ENCODE data around the gene SRC.

SRC gene

GRCh38 chr20:37453288-37453687, 107.3 kb downstream of the SRC start:
- TF ChIP-seq, protein P1, sequence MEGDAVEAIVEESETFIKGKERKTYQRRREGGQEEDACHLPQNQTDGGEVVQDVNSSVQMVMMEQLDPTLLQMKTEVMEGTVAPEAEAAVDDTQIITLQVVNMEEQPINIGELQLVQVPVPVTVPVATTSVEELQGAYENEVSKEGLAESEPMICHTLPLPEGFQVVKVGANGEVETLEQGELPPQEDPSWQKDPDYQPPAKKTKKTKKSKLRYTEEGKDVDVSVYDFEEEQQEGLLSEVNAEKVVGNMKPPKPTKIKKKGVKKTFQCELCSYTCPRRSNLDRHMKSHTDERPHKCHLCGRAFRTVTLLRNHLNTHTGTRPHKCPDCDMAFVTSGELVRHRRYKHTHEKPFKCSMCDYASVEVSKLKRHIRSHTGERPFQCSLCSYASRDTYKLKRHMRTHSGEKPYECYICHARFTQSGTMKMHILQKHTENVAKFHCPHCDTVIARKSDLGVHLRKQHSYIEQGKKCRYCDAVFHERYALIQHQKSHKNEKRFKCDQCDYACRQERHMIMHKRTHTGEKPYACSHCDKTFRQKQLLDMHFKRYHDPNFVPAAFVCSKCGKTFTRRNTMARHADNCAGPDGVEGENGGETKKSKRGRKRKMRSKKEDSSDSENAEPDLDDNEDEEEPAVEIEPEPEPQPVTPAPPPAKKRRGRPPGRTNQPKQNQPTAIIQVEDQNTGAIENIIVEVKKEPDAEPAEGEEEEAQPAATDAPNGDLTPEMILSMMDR (IDR thresholded peaks at IDR 0.05; ENCODE audit: low read depth, low read length, missing control alignments): no peak
- DNase-seq (ENCODE audit: low read depth): no peak
- in situ Hi-C loops (cut with HindIII; ENCODE audit: low sequenced_read_pairs): no loop called here
- no peak overlapping the region for H3K4me3 ChIP-seq (ENCODE audit: low read depth, low read length)

- no peak overlapping the region for H3K4me3 ChIP-seq (ENCODE audit: low read depth, low read length)
- TF ChIP-seq, protein P1 (IDR thresholded peaks at IDR 0.05; ENCODE audit: low read depth, low read length, missing control alignments): no peak
- in situ Hi-C loops (cut with HindIII; ENCODE audit: low sequenced_read_pairs): no loop called here
- no peak for DNase-seq (ENCODE audit: low read depth)
These were observed 107.9 kb downstream of the SRC start for GRCh38 chr20:37453836-37454235.

DNA sequence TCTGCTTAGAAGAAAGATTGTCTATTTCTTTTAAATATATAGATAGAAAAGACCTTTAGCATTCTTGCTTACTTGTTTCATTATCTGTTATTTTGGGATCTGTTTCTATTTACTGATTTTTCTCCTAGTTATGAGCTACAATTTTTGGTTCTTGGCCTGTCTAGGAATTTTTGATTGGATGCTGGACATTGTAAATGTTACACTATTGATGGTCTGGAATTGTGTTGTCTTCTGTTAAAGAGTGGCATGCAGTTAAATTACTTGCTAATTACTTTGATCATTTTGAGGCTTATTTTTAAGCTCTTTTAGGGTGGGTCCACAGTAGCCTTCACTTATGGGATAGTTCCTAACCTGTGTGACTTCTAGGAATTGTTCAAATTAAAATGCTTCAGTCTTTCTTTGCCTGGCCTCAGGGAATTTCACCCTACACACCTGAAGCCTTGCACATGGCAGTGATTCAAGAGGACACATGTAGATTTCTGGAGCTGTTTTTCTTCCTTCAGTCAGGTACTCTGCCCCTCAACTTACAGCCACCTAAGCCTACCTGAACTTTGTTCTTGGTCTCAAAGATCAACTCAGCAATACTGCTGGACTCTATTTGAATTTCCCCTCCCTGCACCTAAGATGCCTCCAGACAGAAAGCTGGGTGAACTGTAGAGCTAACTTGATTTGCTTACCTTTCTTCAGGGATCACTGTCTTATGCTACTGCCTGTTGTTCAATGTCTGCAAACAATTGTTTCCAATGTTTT, 108.9 kb downstream of the SRC start:
- H3K4me3 ChIP-seq (ENCODE audit: low read depth, low read length): no peak overlapping the region
- in situ Hi-C loops (cut with HindIII; ENCODE audit: low sequenced_read_pairs): no loop called here
- TF ChIP-seq, protein P1 (IDR thresholded peaks at IDR 0.05; ENCODE audit: low read depth, low read length, missing control alignments): no peak
- DNase-seq (ENCODE audit: low read depth): no peak
